GM12864 (cell line): ENCODE data around the gene HDGFL3.
"Not testable (repeated sequence)": the region's sequence is repeated elsewhere in the genome, so short reads cannot be mapped to it uniquely, and the experiment has no call there.

Experiments used
- DNase-seq: peaks from one replicate; pipeline ENCODE4 v3.0.0-alpha.2; 2011; ENCODE audit warnings: low read depth
- H3K4me3 ChIP-seq: 2 replicates; pipeline ENCODE4 v1.5.1; 2011; ENCODE audit warnings: mild to moderate bottlenecking, low read depth, low read length, control low read depth
- TF ChIP-seq, protein P1 (sequence below): IDR thresholded peaks from 2 replicates; pipeline ENCODE4 v1.5.1; 2011; ENCODE audit warnings: low read depth, mild to moderate bottlenecking, moderate library complexity, low read length, control low read depth, inconsistent platforms; ENCODE audit errors: missing control alignments

HDGFL3 gene

GRCh38 chr15:83144771-83145170 is 62.9 kb downstream of the HDGFL3 start:
- DNase-seq: no peak
- no peak overlapping the region for H3K4me3 ChIP-seq
- TF ChIP-seq, protein P1, sequence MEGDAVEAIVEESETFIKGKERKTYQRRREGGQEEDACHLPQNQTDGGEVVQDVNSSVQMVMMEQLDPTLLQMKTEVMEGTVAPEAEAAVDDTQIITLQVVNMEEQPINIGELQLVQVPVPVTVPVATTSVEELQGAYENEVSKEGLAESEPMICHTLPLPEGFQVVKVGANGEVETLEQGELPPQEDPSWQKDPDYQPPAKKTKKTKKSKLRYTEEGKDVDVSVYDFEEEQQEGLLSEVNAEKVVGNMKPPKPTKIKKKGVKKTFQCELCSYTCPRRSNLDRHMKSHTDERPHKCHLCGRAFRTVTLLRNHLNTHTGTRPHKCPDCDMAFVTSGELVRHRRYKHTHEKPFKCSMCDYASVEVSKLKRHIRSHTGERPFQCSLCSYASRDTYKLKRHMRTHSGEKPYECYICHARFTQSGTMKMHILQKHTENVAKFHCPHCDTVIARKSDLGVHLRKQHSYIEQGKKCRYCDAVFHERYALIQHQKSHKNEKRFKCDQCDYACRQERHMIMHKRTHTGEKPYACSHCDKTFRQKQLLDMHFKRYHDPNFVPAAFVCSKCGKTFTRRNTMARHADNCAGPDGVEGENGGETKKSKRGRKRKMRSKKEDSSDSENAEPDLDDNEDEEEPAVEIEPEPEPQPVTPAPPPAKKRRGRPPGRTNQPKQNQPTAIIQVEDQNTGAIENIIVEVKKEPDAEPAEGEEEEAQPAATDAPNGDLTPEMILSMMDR: no peak

GRCh38 chr15:83142151-83142550 is 65.5 kb downstream of the HDGFL3 start:
- H3K4me3 ChIP-seq, DNase-seq: not testable (repeated sequence)

DNA sequence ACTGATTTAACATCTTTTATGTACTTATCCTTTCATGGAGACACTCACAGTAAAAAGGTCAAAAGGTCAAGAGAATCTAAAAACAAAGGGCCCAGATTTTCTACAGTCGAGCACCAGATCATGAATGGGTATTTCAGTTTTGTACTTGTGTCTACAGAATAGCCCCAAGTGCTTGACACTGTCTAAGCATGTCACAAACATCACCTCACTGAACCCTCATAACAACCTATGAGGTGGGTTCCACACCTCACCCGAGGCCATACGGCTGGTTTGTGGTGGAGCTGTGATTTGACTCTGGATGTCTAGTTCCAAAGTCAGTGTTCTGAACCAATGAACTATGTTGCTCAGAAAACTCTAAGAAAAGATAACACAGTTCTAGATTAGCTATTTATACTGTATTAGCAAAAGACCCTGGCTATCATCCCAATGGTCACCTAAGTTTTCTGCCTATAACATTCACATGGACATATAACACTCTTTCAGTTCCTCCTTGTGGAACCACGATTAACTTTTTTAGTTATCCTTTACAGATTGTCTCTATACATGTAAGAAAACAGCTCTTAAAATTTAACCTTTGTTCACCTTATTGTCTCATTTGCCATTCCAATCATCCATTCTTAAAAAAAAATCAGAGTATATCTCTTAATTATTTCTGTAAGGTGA is 74.6 kb downstream of the HDGFL3 start:
- TF ChIP-seq, protein P1: no peak
- no peak for DNase-seq
- H3K4me3 ChIP-seq: no peak overlapping the region

- TF ChIP-seq, protein P1: no peak
- H3K4me3 ChIP-seq: no peak overlapping the region
- no peak for DNase-seq
Measured at GRCh38 chr15:83129791-83130190, 77.8 kb downstream of the HDGFL3 start.

DNA sequence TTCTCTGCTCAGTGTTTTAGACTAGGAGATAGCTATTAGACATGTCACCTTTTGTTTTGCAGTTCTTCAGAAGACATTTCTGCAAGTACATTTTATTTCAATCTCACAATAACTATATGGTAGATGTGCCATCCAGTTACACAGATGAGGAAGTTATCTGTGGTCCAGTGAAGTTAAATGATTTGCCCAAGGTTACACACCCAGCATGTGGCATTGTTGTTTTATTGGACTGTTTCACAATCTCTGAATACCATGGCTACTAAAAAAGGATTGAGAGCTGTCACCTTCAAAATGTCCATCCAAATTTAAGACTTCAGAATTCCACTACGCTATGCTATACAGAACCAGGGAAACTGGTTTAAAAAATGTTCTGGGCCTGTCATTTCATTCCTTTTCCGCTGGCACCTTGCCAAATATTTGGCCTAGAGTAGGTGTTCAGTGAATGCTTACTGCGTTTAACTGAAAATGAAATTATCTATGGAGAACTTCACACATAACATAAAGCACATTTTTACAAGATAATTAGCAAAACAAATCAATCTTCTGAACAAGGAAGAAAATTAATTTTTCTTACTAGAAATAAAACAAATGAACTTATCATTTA is 80.0 kb downstream of the HDGFL3 start:
- TF ChIP-seq, protein P1: no peak
- H3K4me3 ChIP-seq: no peak overlapping the region
- DNase-seq: no peak

- TF ChIP-seq, protein P1: no peak
- no peak for DNase-seq
- H3K4me3 ChIP-seq: no peak overlapping the region
Measured at GRCh38 chr15:83123529-83123928, 84.1 kb downstream of the HDGFL3 start.

DNA sequence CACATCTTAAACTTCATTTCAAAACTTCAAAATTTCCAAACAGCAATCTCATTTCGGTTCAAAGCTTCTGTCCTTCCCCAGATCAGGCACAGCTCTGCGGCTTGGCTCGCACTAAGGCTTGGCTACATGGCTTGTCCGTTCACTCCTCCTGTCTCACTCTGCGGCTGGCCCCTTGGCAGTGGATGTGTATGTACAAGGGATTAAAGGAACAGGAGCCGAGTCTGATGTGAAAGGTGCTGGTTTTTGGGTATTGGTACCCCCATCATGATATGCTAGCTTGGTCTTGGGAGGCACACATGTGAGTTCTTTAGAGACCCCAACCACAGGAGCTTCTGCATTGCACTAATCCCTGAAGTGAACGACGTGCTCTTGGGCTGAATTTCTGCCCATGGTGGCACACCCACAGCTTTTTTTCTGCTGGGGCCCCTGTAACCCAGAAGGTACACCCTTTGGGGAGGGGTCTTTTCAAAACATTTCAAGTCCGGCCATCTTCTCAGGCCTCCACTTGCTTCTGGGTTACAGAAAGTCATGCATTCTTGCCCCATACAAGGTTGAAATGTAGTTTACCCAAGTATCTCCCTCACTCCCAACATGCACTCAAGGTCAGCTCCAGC is 87.5 kb downstream of the HDGFL3 start:
- TF ChIP-seq, protein P1: no peak
- no peak for DNase-seq
- H3K4me3 ChIP-seq: no peak overlapping the region
